ENCODE results near the gene THSD7A.
A peak's percentile ranks its signal among the peaks of the same experiment; 100 is the strongest.

THSD7A gene

GRCh38 chr7:11620406-11621253 is 211.4 kb downstream of the THSD7A start:
- DNase-seq (ENCODE audit: insufficient read length) (no peak), FAIRE-seq (no peak)
- TF ChIP-seq POLR2A (IDR thresholded peaks at IDR 0.05; ENCODE audit: low read depth, low read length), result no peak
- TF ChIP-seq TAF1 (IDR thresholded peaks at IDR 0.05; ENCODE audit: borderline replicate concordance, low read depth, low read length), result no peak
- TF ChIP-seq POLR2AphosphoS5 (IDR thresholded peaks at IDR 0.05; ENCODE audit: low read depth, low read length), result no peak

- no peak for FAIRE-seq
- TF ChIP-seq TAF1 (IDR thresholded peaks at IDR 0.05; ENCODE audit: borderline replicate concordance, low read depth, low read length) (no peak), POLR2A (IDR thresholded peaks at IDR 0.05; ENCODE audit: low read depth, low read length) (no peak), POLR2AphosphoS5 (IDR thresholded peaks at IDR 0.05; ENCODE audit: low read depth, low read length) (no peak)
- no peak for DNase-seq (ENCODE audit: insufficient read length)
These were observed 215.5 kb downstream of the THSD7A start for GRCh38 chr7:11616466-11616865.

GRCh38 chr7:11615174-11615573 is 216.8 kb downstream of the THSD7A start:
- FAIRE-seq (no peak), DNase-seq (ENCODE audit: insufficient read length) (no peak)
- no peak for TF ChIP-seq TAF1 (IDR thresholded peaks at IDR 0.05; ENCODE audit: borderline replicate concordance, low read depth, low read length)

GRCh38 chr7:11613292-11613930 is 218.6 kb downstream of the THSD7A start:
- FAIRE-seq (peak; percentile 87), DNase-seq (ENCODE audit: insufficient read length) (no peak)
- TF ChIP-seq POLR2A (IDR thresholded peaks at IDR 0.05; ENCODE audit: low read depth, low read length), result no peak
- TF ChIP-seq TAF1 (IDR thresholded peaks at IDR 0.05; ENCODE audit: borderline replicate concordance, low read depth, low read length), result no peak
- no peak for TF ChIP-seq POLR2AphosphoS5 (IDR thresholded peaks at IDR 0.05; ENCODE audit: low read depth, low read length)

GRCh38 chr7:11612737-11613136 is 219.3 kb downstream of the THSD7A start:
- TF ChIP-seq TAF1 (IDR thresholded peaks at IDR 0.05; ENCODE audit: borderline replicate concordance, low read depth, low read length) (no peak), POLR2AphosphoS5 (IDR thresholded peaks at IDR 0.05; ENCODE audit: low read depth, low read length) (no peak), POLR2A (IDR thresholded peaks at IDR 0.05; ENCODE audit: low read depth, low read length) (no peak)
- no peak for DNase-seq (ENCODE audit: insufficient read length)

GRCh38 chr7:11609096-11609670 is 222.8 kb downstream of the THSD7A start:
- FAIRE-seq (no peak), DNase-seq (ENCODE audit: insufficient read length) (no peak)
- TF ChIP-seq POLR2A (IDR thresholded peaks at IDR 0.05; ENCODE audit: low read depth, low read length) (no peak), POLR2AphosphoS5 (IDR thresholded peaks at IDR 0.05; ENCODE audit: low read depth, low read length) (no peak), TAF1 (IDR thresholded peaks at IDR 0.05; ENCODE audit: borderline replicate concordance, low read depth, low read length) (no peak)

More at GRCh38 chr7:11612737-11613136, 219.3 kb downstream of the THSD7A start:
- FAIRE-seq, result no peak

- TF ChIP-seq POLR2AphosphoS5 (IDR thresholded peaks at IDR 0.05; ENCODE audit: low read depth, low read length) (no peak), TAF1 (IDR thresholded peaks at IDR 0.05; ENCODE audit: borderline replicate concordance, low read depth, low read length) (no peak), POLR2A (IDR thresholded peaks at IDR 0.05; ENCODE audit: low read depth, low read length) (no peak)
- DNase-seq (ENCODE audit: insufficient read length), result no peak
- no peak for FAIRE-seq
These were observed 224.3 kb downstream of the THSD7A start for GRCh38 chr7:11607686-11608085.

- DNase-seq (ENCODE audit: insufficient read length) (no peak), FAIRE-seq (no peak)
- TF ChIP-seq POLR2AphosphoS5 (IDR thresholded peaks at IDR 0.05; ENCODE audit: low read depth, low read length) (no peak), POLR2A (IDR thresholded peaks at IDR 0.05; ENCODE audit: low read depth, low read length) (no peak), TAF1 (IDR thresholded peaks at IDR 0.05; ENCODE audit: borderline replicate concordance, low read depth, low read length) (no peak)
These were observed 226.2 kb downstream of the THSD7A start for GRCh38 chr7:11605749-11606148.

GRCh38 chr7:11604505-11604904 is 227.5 kb downstream of the THSD7A start:
- FAIRE-seq (no peak), DNase-seq (ENCODE audit: insufficient read length) (no peak)
- TF ChIP-seq POLR2AphosphoS5 (IDR thresholded peaks at IDR 0.05; ENCODE audit: low read depth, low read length), result no peak
- TF ChIP-seq POLR2A (IDR thresholded peaks at IDR 0.05; ENCODE audit: low read depth, low read length), result no peak
- TF ChIP-seq TAF1 (IDR thresholded peaks at IDR 0.05; ENCODE audit: borderline replicate concordance, low read depth, low read length), result no peak

GRCh38 chr7:11601761-11602160 is 230.2 kb downstream of the THSD7A start:
- TF ChIP-seq TAF1 (IDR thresholded peaks at IDR 0.05; ENCODE audit: borderline replicate concordance, low read depth, low read length), result no peak
- DNase-seq (ENCODE audit: insufficient read length) (no peak), FAIRE-seq (no peak)

- FAIRE-seq (no peak), DNase-seq (ENCODE audit: insufficient read length) (no peak)
- TF ChIP-seq TAF1 (IDR thresholded peaks at IDR 0.05; ENCODE audit: borderline replicate concordance, low read depth, low read length) (no peak), POLR2AphosphoS5 (IDR thresholded peaks at IDR 0.05; ENCODE audit: low read depth, low read length) (no peak), POLR2A (IDR thresholded peaks at IDR 0.05; ENCODE audit: low read depth, low read length) (no peak)
These were observed 238.7 kb downstream of the THSD7A start for GRCh38 chr7:11593322-11593721.

GRCh38 chr7:11592699-11593098 is 239.3 kb downstream of the THSD7A start:
- FAIRE-seq (no peak), DNase-seq (ENCODE audit: insufficient read length) (no peak)
- TF ChIP-seq TAF1 (IDR thresholded peaks at IDR 0.05; ENCODE audit: borderline replicate concordance, low read depth, low read length), result no peak
- TF ChIP-seq POLR2A (IDR thresholded peaks at IDR 0.05; ENCODE audit: low read depth, low read length), result no peak
- TF ChIP-seq POLR2AphosphoS5 (IDR thresholded peaks at IDR 0.05; ENCODE audit: low read depth, low read length), result no peak

Measured in GM12892 (cell line).